ENCODE data around the gene NRDE2.
A peak's percentile ranks its signal among the peaks of the same experiment; 100 is the strongest.
"Not testable (repeated sequence)": the region's sequence is repeated elsewhere in the genome, so short reads cannot be mapped to it uniquely, and the experiment has no call there.

NRDE2 gene

GRCh38 chr14:90273532-90273931 is 58.2 kb downstream of the NRDE2 start:
- DNase-seq: no peak

GRCh38 chr14:90272523-90272922 is 59.2 kb downstream of the NRDE2 start:
- no peak for DNase-seq

GRCh38 chr14:90268420-90268819 is 63.3 kb downstream of the NRDE2 start:
- no peak for DNase-seq

- DNase-seq: no peak
These were observed 65.1 kb downstream of the NRDE2 start for GRCh38 chr14:90266441-90267154.

GRCh38 chr14:90263748-90264449 is 67.8 kb downstream of the NRDE2 start:
- peak; percentile 43 for DNase-seq

GRCh38 chr14:90256354-90257131 is 75.2 kb downstream of the NRDE2 start, which contains the start of gene PSMC1:
PSMC1 (plus strand) TSS chr14:90256553; CDS start chr14:90256598, 45 bp downstream.
- DNase-seq: peak; percentile 94

- DNase-seq: no peak
These were observed 75.9 kb downstream of the NRDE2 start for GRCh38 chr14:90255871-90256270.

GRCh38 chr14:90253826-90254225 is 77.9 kb downstream of the NRDE2 start:
- no peak for DNase-seq

GRCh38 chr14:90248594-90248993 is 83.1 kb downstream of the NRDE2 start:
- no peak for DNase-seq

GRCh38 chr14:90247441-90247840 is 84.3 kb downstream of the NRDE2 start:
- DNase-seq: not testable (repeated sequence)

- DNase-seq: no peak
These were observed 84.8 kb downstream of the NRDE2 start for GRCh38 chr14:90246936-90247335.

GRCh38 chr14:90242444-90242843 is 89.3 kb downstream of the NRDE2 start:
- no peak for DNase-seq

GRCh38 chr14:90239139-90239538 is 92.6 kb downstream of the NRDE2 start:
- DNase-seq: no peak

- DNase-seq: peak; percentile 68
These were observed 96.4 kb downstream of the NRDE2 start for GRCh38 chr14:90235179-90235976.

- DNase-seq: not testable (repeated sequence)
These were observed 101.8 kb downstream of the NRDE2 start for GRCh38 chr14:90229942-90230341.

- DNase-seq: no peak
These were observed 103.3 kb downstream of the NRDE2 start for GRCh38 chr14:90228478-90228877.
